T-helper 2 cell treated with Interferon-gamma antibody and Interleukin-4, amounts not matched to agents 5 μg/mL and 100 μg/mL, for 36 hours (primary cell): ENCODE measurements around the gene KRT78.

Source experiments
- DNase-seq: peaks from one replicate; pipeline ENCODE4 v3.0.0; 2021; ENCODE audit warnings: low spot score
- H3K27ac Mint-ChIP-seq: one replicate; pipeline ENCODE4 v1.8.0; 2021; ENCODE audit warnings: mild to moderate bottlenecking, mixed read lengths
- H3K27me3 Mint-ChIP-seq: one replicate; pipeline ENCODE4 v1.8.0; 2021; ENCODE audit warnings: low read depth, mixed read lengths
- H3K36me3 Mint-ChIP-seq: one replicate; pipeline ENCODE4 v1.8.0; 2021; ENCODE audit warnings: low read depth, mixed read lengths
- H3K4me1 Mint-ChIP-seq: one replicate; pipeline ENCODE4 v1.8.0; 2021; ENCODE audit warnings: low read depth, mixed read lengths
- H3K4me3 Mint-ChIP-seq: one replicate; pipeline ENCODE4 v1.8.0; 2022; ENCODE audit warnings: mild to moderate bottlenecking, moderate library complexity, mixed read lengths
- H3K9me3 Mint-ChIP-seq: one replicate; pipeline ENCODE4 v1.8.0; 2021; ENCODE audit warnings: mixed read lengths

The KRT78 gene

GRCh38 chr12:52877242-52877641 is 28.4 kb upstream of the KRT78 start:
- Mint-ChIP-seq H3K9me3 (no peaks in the 10 kb centered on the region), H3K27ac (no peak overlapping the region), H3K27me3 (peaks cover 25% of the 10 kb centered on the region)

GRCh38 chr12:52876372-52876771 is 27.6 kb upstream of the KRT78 start:
- Mint-ChIP-seq H3K27ac (no peak overlapping the region), H3K27me3 (peaks cover 24% of the 10 kb centered on the region), H3K4me1 (peaks cover 21% of the 10 kb centered on the region), H3K4me3 (no peak overlapping the region), H3K9me3 (no peaks in the 10 kb centered on the region), H3K36me3 (no peaks in the 10 kb centered on the region)
- no peak for DNase-seq

More at GRCh38 chr12:52877242-52877641, 28.4 kb upstream of the KRT78 start:
- Mint-ChIP-seq H3K36me3 (no peaks in the 10 kb centered on the region), H3K4me3 (no peak overlapping the region), H3K4me1 (peaks cover 21% of the 10 kb centered on the region)
- no peak for DNase-seq

GRCh38 chr12:52874573-52875435 is 26.0 kb upstream of the KRT78 start:
- no peaks in the 10 kb centered on the region for H3K36me3 Mint-ChIP-seq
- H3K27ac Mint-ChIP-seq: peak overlapping the region; percentile 72
- H3K27me3 Mint-ChIP-seq: peaks cover 13% of the 10 kb centered on the region
- H3K9me3 Mint-ChIP-seq: no peaks in the 10 kb centered on the region
- no peak for DNase-seq
- H3K4me1 Mint-ChIP-seq: peaks cover 15% of the 10 kb centered on the region
- H3K4me3 Mint-ChIP-seq: peak overlapping the region; percentile 77

- Mint-ChIP-seq H3K4me1 (peaks cover 14% of the 10 kb centered on the region), H3K27me3 (peaks cover 13% of the 10 kb centered on the region), H3K36me3 (no peaks in the 10 kb centered on the region), H3K9me3 (no peaks in the 10 kb centered on the region), H3K4me3 (peak overlapping the region; percentile 82), H3K27ac (peak overlapping the region; percentile 87)
- peak; percentile 70 for DNase-seq
These were observed 25.2 kb upstream of the KRT78 start for GRCh38 chr12:52873832-52874572.

- peaks cover 14% of the 10 kb centered on the region for H3K4me1 Mint-ChIP-seq
These were observed 24.7 kb upstream of the KRT78 start for GRCh38 chr12:52873513-52873831.

GRCh38 chr12:52872644-52873389 is 24.0 kb upstream of the KRT78 start:
- Mint-ChIP-seq H3K4me1 (peaks cover 14% of the 10 kb centered on the region), H3K27me3 (peaks cover 11% of the 10 kb centered on the region), H3K36me3 (no peaks in the 10 kb centered on the region), H3K27ac (no peak overlapping the region), H3K9me3 (no peaks in the 10 kb centered on the region), H3K4me3 (peak overlapping the region; percentile 82)
- no peak for DNase-seq

More at GRCh38 chr12:52873513-52873831, 24.7 kb upstream of the KRT78 start:
- Mint-ChIP-seq H3K4me3 (peak overlapping the region; percentile 82), H3K27ac (peak overlapping the region; percentile 87), H3K27me3 (peaks cover 11% of the 10 kb centered on the region), H3K9me3 (no peaks in the 10 kb centered on the region), H3K36me3 (no peaks in the 10 kb centered on the region)
- DNase-seq: no peak

- Mint-ChIP-seq H3K9me3 (no peaks in the 10 kb centered on the region), H3K27ac (no peak overlapping the region), H3K4me1 (peaks cover 21% of the 10 kb centered on the region), H3K36me3 (no peaks in the 10 kb centered on the region), H3K4me3 (no peak overlapping the region), H3K27me3 (peaks cover 11% of the 10 kb centered on the region)
- no peak for DNase-seq
These were observed 22.7 kb upstream of the KRT78 start for GRCh38 chr12:52871291-52872039.

GRCh38 chr12:52870361-52871290 is 21.8 kb upstream of the KRT78 start:
- peak; percentile 60 for DNase-seq
- Mint-ChIP-seq H3K9me3 (no peaks in the 10 kb centered on the region), H3K27ac (no peak overlapping the region), H3K27me3 (peaks cover 11% of the 10 kb centered on the region), H3K4me1 (peaks cover 21% of the 10 kb centered on the region), H3K36me3 (no peaks in the 10 kb centered on the region), H3K4me3 (no peak overlapping the region)

- no peaks in the 10 kb centered on the region for H3K9me3 Mint-ChIP-seq
- H3K36me3 Mint-ChIP-seq: no peaks in the 10 kb centered on the region
- H3K27me3 Mint-ChIP-seq: no peaks in the 10 kb centered on the region
- no peak overlapping the region for H3K27ac Mint-ChIP-seq
- H3K4me3 Mint-ChIP-seq: no peak overlapping the region
- no peak for DNase-seq
- H3K4me1 Mint-ChIP-seq: peaks cover 7% of the 10 kb centered on the region
These were observed 18.8 kb upstream of the KRT78 start for GRCh38 chr12:52867642-52868041.

GRCh38 chr12:52867152-52867551 is 18.4 kb upstream of the KRT78 start:
- Mint-ChIP-seq H3K9me3 (no peaks in the 10 kb centered on the region), H3K27me3 (no peaks in the 10 kb centered on the region), H3K36me3 (no peaks in the 10 kb centered on the region), H3K4me3 (no peak overlapping the region), H3K4me1 (peaks cover 7% of the 10 kb centered on the region), H3K27ac (no peak overlapping the region)
- no peak for DNase-seq

- Mint-ChIP-seq H3K27ac (no peak overlapping the region), H3K36me3 (no peaks in the 10 kb centered on the region), H3K4me1 (peaks cover 7% of the 10 kb centered on the region), H3K4me3 (no peak overlapping the region), H3K9me3 (no peaks in the 10 kb centered on the region), H3K27me3 (no peaks in the 10 kb centered on the region)
- no peak for DNase-seq
These were observed 16.5 kb upstream of the KRT78 start for GRCh38 chr12:52865090-52865944.

- Mint-ChIP-seq H3K9me3 (no peaks in the 10 kb centered on the region), H3K27ac (no peak overlapping the region), H3K4me1 (peaks cover 1% of the 10 kb centered on the region), H3K36me3 (no peaks in the 10 kb centered on the region), H3K4me3 (no peak overlapping the region), H3K27me3 (no peaks in the 10 kb centered on the region)
- no peak for DNase-seq
These were observed 13.2 kb upstream of the KRT78 start for GRCh38 chr12:52862023-52862422.
